OCI-LY1 (cell line): ENCODE measurements around the gene WDR43.

Experiments
- H2AFZ ChIP-seq: fragments of 200-600 bp; sonication (generic), shearing (Covaris generic); 2 replicates; pipeline ENCODE4 v1.6.0; 2014; ENCODE audit warnings: antibody characterized with exemption, mild to moderate bottlenecking, low read length
- H3F3A ChIP-seq: fragments of 200-600 bp; sonication (generic), shearing (Covaris generic); 2 replicates; pipeline ENCODE4 v1.6.0; 2014; ENCODE audit warnings: mild to moderate bottlenecking, antibody characterized with exemption, low read length, moderate library complexity; ENCODE audit not compliant: insufficient read depth
- H3K27ac ChIP-seq: fragments of 200-600 bp; sonication (generic); 2 replicates; pipeline ENCODE4 v1.5.1; 2014; ENCODE audit warnings: low read length, mixed run types, mild to moderate bottlenecking, low read depth; ENCODE audit not compliant: poor library complexity, severe bottlenecking
- H3K27me3 ChIP-seq: fragments of 200-600 bp; sonication (generic); 2 replicates; pipeline ENCODE4 v1.6.0; 2014; ENCODE audit warnings: antibody characterized with exemption, mild to moderate bottlenecking, low read length, moderate library complexity; ENCODE audit not compliant: insufficient read depth
- H3K36me3 ChIP-seq: fragments of 200-600 bp; sonication (generic); 2 replicates; pipeline ENCODE4 v1.6.1; 2014; ENCODE audit warnings: mild to moderate bottlenecking, antibody characterized with exemption, low read length, moderate library complexity, mixed read lengths; ENCODE audit not compliant: insufficient read depth
- H3K4me1 ChIP-seq: fragments of 200-600 bp; sonication (generic); 2 replicates; pipeline ENCODE4 v1.5.1; 2014; ENCODE audit warnings: mild to moderate bottlenecking, low read length, moderate library complexity; ENCODE audit not compliant: insufficient read depth, severe bottlenecking
- H3K4me2 ChIP-seq: fragments of 200-600 bp; sonication (generic), shearing (Covaris generic); 2 replicates; pipeline ENCODE4 v1.6.1; 2014; ENCODE audit warnings: low read length
- H3K4me3 ChIP-seq: fragments of 200-600 bp; sonication (generic); 2 replicates; pipeline ENCODE4 v1.5.1; 2014; ENCODE audit warnings: low read length, low read depth, mild to moderate bottlenecking, mixed read lengths; ENCODE audit not compliant: poor library complexity, severe bottlenecking
- H3K79me2 ChIP-seq: fragments of 200-600 bp; shearing (Covaris generic); 2 replicates; pipeline ENCODE4 v1.6.1; 2016; ENCODE audit warnings: mixed run types, low read length, mixed read lengths; ENCODE audit not compliant: insufficient read depth
- H3K9ac ChIP-seq: fragments of 200-600 bp; sonication (generic), shearing (Covaris generic); 2 replicates; pipeline ENCODE4 v1.6.1; 2014; ENCODE audit warnings: mild to moderate bottlenecking, low read length, mixed read lengths
- H3K9me2 ChIP-seq: fragments of 200-600 bp; sonication (generic), shearing (Covaris generic); 2 replicates; pipeline ENCODE4 v1.6.1; 2014; ENCODE audit warnings: low read depth, mild to moderate bottlenecking, low read length, mixed read lengths
- H3K9me3 ChIP-seq: fragments of 200-600 bp; shearing (Covaris generic); 2 replicates; pipeline ENCODE4 v1.6.1; 2014; ENCODE audit warnings: low read length, mixed read lengths
- H4K20me1 ChIP-seq: fragments of 200-600 bp; sonication (generic), shearing (Covaris generic); 2 replicates; pipeline ENCODE4 v1.6.0; 2016; ENCODE audit warnings: mild to moderate bottlenecking, low read length; ENCODE audit not compliant: insufficient read depth
- CTCF ChIP-seq: fragments of 200-600 bp; sonication (generic), shearing (Covaris generic); IDR thresholded peaks from 2 replicates; pipeline ENCODE4 v1.5.1; 2017; ENCODE audit warnings: mild to moderate bottlenecking, antibody characterized with exemption, low read length, moderate library complexity, mixed read lengths
- EZH2 ChIP-seq: fragments of 200-600 bp; sonication (generic), shearing (Covaris generic); IDR thresholded peaks from 2 replicates; pipeline ENCODE4 v1.8.0; 2017; ENCODE audit warnings: borderline replicate concordance, mixed run types, mild to moderate bottlenecking, antibody characterized with exemption, low read length, moderate library complexity, mixed read lengths

WDR43 gene

GRCh38 chr2:28990445-28990844, 96.0 kb downstream of the WDR43 start:
- H3K36me3 ChIP-seq: no peaks in the 10 kb centered on the region
- H3K4me1 ChIP-seq: no peaks in the 10 kb centered on the region
- TF ChIP-seq CTCF (no peak), EZH2 (no peak)
- no peaks in the 10 kb centered on the region for H3F3A ChIP-seq
- H3K79me2 ChIP-seq: no peaks in the 10 kb centered on the region
- H3K9ac ChIP-seq: no peak overlapping the region
- H3K4me3 ChIP-seq: no peak overlapping the region
- H3K9me3 ChIP-seq: no peaks in the 10 kb centered on the region
- H3K4me2 ChIP-seq: no peak overlapping the region
- peaks cover 5% of the 10 kb centered on the region; the same call in 1 of the 2 replicates for H3K27me3 ChIP-seq
- no peaks in the 10 kb centered on the region for H4K20me1 ChIP-seq
- no peaks in the 10 kb centered on the region for H3K9me2 ChIP-seq
- no peak overlapping the region for H2AFZ ChIP-seq
- H3K27ac ChIP-seq: no peak overlapping the region

GRCh38 chr2:28991021-28991420, 96.6 kb downstream of the WDR43 start:
- H3K4me1 ChIP-seq: no peaks in the 10 kb centered on the region
- H3K79me2 ChIP-seq: no peaks in the 10 kb centered on the region
- no peak overlapping the region for H3K9ac ChIP-seq
- H3K4me3 ChIP-seq: no peak overlapping the region
- H3K9me2 ChIP-seq: no peaks in the 10 kb centered on the region
- no peaks in the 10 kb centered on the region for H3F3A ChIP-seq
- no peaks in the 10 kb centered on the region for H3K36me3 ChIP-seq
- H3K4me2 ChIP-seq: no peak overlapping the region
- H2AFZ ChIP-seq: no peak overlapping the region
- H3K9me3 ChIP-seq: no peaks in the 10 kb centered on the region
- peaks cover 5% of the 10 kb centered on the region; the same call in 1 of the 2 replicates for H3K27me3 ChIP-seq
- no peaks in the 10 kb centered on the region for H4K20me1 ChIP-seq
- TF ChIP-seq CTCF (no peak), EZH2 (no peak)
- H3K27ac ChIP-seq: no peak overlapping the region

GRCh38 chr2:28991460-28991859, 97.0 kb downstream of the WDR43 start:
- H3F3A ChIP-seq: no peaks in the 10 kb centered on the region
- H3K27me3 ChIP-seq: peaks cover 5% of the 10 kb centered on the region; the same call in 1 of the 2 replicates
- no peaks in the 10 kb centered on the region for H3K79me2 ChIP-seq
- no peak overlapping the region for H3K9ac ChIP-seq
- H2AFZ ChIP-seq: no peak overlapping the region
- no peak overlapping the region for H3K27ac ChIP-seq
- H4K20me1 ChIP-seq: no peaks in the 10 kb centered on the region
- no peaks in the 10 kb centered on the region for H3K4me1 ChIP-seq
- H3K4me2 ChIP-seq: no peak overlapping the region
- no peak overlapping the region for H3K4me3 ChIP-seq
- TF ChIP-seq CTCF: no peak
- TF ChIP-seq EZH2: no peak
- H3K36me3 ChIP-seq: no peaks in the 10 kb centered on the region
- no peaks in the 10 kb centered on the region for H3K9me3 ChIP-seq
- no peaks in the 10 kb centered on the region for H3K9me2 ChIP-seq
